ENCODE results near the gene MSRB3.

DNA sequence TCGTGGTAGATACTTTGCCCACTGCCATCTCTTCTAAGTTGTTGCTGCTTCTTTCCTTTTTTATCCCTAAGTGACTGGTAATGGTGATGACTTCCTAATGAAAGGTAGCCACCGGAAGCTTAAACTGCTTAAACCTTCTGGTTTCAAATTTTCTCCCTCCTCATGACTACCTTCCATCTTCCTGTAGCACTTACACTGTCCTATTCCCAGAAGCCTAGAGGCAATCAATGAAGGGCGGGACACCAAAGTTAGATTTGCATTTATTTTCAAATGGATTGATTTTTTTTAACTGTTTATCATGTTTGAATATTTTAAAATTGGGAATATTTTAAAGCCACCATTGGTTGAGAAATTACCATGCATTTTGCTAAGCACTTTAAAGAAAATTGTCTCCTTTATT, 64.7 kb downstream of the MSRB3 start:
- TF ChIP-seq EZH2 (IDR thresholded peaks at IDR 0.05; ENCODE audit: low read length, unreplicated experiment) = no peak
- TF ChIP-seq, protein P1, sequence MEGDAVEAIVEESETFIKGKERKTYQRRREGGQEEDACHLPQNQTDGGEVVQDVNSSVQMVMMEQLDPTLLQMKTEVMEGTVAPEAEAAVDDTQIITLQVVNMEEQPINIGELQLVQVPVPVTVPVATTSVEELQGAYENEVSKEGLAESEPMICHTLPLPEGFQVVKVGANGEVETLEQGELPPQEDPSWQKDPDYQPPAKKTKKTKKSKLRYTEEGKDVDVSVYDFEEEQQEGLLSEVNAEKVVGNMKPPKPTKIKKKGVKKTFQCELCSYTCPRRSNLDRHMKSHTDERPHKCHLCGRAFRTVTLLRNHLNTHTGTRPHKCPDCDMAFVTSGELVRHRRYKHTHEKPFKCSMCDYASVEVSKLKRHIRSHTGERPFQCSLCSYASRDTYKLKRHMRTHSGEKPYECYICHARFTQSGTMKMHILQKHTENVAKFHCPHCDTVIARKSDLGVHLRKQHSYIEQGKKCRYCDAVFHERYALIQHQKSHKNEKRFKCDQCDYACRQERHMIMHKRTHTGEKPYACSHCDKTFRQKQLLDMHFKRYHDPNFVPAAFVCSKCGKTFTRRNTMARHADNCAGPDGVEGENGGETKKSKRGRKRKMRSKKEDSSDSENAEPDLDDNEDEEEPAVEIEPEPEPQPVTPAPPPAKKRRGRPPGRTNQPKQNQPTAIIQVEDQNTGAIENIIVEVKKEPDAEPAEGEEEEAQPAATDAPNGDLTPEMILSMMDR (conservative IDR thresholded peaks at IDR 0.05; ENCODE audit: low read depth, low read length) = no peak

Data from PC-3 (cell line).